K562 (cell line): ENCODE results near the gene IL6R. TPM values are rescaled to one million over a fixed set of nuclear protein-coding genes. Genes with fewer than 3 reads are reported as not detected.

Source experiments
- ATAC-seq: fragments of 200-7000 bp; cut with Tn5 transposase; 3 replicates; pipeline ENCODE4 v1.9.1; 2020; ENCODE audit warnings: moderate library complexity
- BruUV-seq: library from RNA; stranded (reverse); fragments of 400-500 nt; replicated peaks from 2 replicates; lab custom pipeline; 2021; lab: Mats Ljungman, UMichigan
- CTCF ChIA-PET: fragments of 300-600 bp; formaldehyde crosslinking; extraction: SDS; loops from one replicate; lab custom pipeline; 2021; ENCODE audit warnings: low intra/inter-chr PET ratio; lab: Yijun Ruan, JAX
- POLR2A ChIA-PET: fragments of 300-600, 350-650 bp; sonication (Branson Sonifier 250); formaldehyde crosslinking; extraction: SDS; loops from one replicate; lab custom pipeline; 2021; ENCODE audit warnings: antibody characterized with exemption, inconsistent platforms; lab: Yijun Ruan, JAX
- DNase-seq, 4 experiments: peaks; one replicate each; pipeline versions ENCODE4 v3.0.0 to v3.0.0-alpha.2; 2011 to 2018; ENCODE audit warnings: low spot score in 3 of 4, mixed read lengths in 3 of 4; ENCODE audit errors: extremely low read depth in 1 of 4
- FAIRE-seq: peaks from 2 replicates; lab custom pipeline; 2011; peaks lifted over from hg19 to GRCh38; lab: Jason Lieb, UNC
- H2AFZ ChIP-seq: 2 replicates; pipeline ENCODE4 v1.6.0; 2011; ENCODE audit warnings: low read depth, low read length, control low read depth, inconsistent platforms
- H3K27ac ChIP-seq: fragments of 200-600 bp; 3 replicates; pipeline ENCODE4 v1.8.0; 2011; ENCODE audit warnings: low read depth, mild to moderate bottlenecking, control low read depth, inconsistent platforms, low read length, moderate library complexity, mixed read lengths; ENCODE audit errors: extremely low read depth
- H3K27me3 ChIP-seq, 2 experiments: fragments of 300-600 bp in 1 of 2; 2 replicates in 1 of 2; 3 replicates in 1 of 2; pipeline versions ENCODE4 v1.6.0 to v1.8.0; 2011; ENCODE audit warnings: inconsistent platforms in 2 of 2, low read length in 2 of 2, mild to moderate bottlenecking in 1 of 2, mixed read lengths in 1 of 2, moderate library complexity in 1 of 2; ENCODE audit not compliant: control insufficient read depth in 2 of 2, insufficient read depth in 2 of 2
- H3K36me3 ChIP-seq: fragments of 300-600 bp; 3 replicates; pipeline ENCODE4 v1.8.0; 2011; ENCODE audit warnings: mild to moderate bottlenecking, low read length, inconsistent platforms; ENCODE audit not compliant: control insufficient read depth, insufficient read depth
- H3K4me1 ChIP-seq, 2 experiments: fragments of 200-600 bp in 1 of 2; replicated peaks in 1 of 2; 2 replicates in 1 of 2; 3 replicates in 1 of 2; pipeline versions ENCODE4 v1.5.1 to v1.8.0; 2011; ENCODE audit warnings: inconsistent platforms in 2 of 2, low read length in 2 of 2, mild to moderate bottlenecking in 1 of 2, mixed read lengths in 1 of 2, moderate library complexity in 1 of 2; ENCODE audit not compliant: control insufficient read depth in 2 of 2, insufficient read depth in 2 of 2
- H3K4me2 ChIP-seq: 2 replicates; pipeline ENCODE4 v1.6.1; 2011; ENCODE audit warnings: low read length, control low read depth, inconsistent platforms, mixed read lengths; ENCODE audit not compliant: insufficient read depth
- H3K4me3 ChIP-seq: fragments of 200-600 bp; sonication (generic), shearing (Covaris generic); 2 replicates; pipeline ENCODE4 v1.5.1; 2016; ENCODE audit warnings: control low read depth, inconsistent platforms
- H3K79me2 ChIP-seq: fragments of 200-600 bp; 3 replicates; pipeline ENCODE4 v1.8.0; 2011; ENCODE audit warnings: low read length, inconsistent platforms; ENCODE audit not compliant: control insufficient read depth, insufficient read depth
- H3K9ac ChIP-seq, 2 experiments: 2 replicates each; pipeline versions ENCODE4 v1.6.0 to v1.6.1; 2011; ENCODE audit warnings: low read depth in 2 of 2, low read length in 2 of 2, control low read depth in 1 of 2, inconsistent platforms in 1 of 2, mild to moderate bottlenecking in 1 of 2, mixed read lengths in 1 of 2; ENCODE audit not compliant: insufficient read depth in 1 of 2
- H3K9me1 ChIP-seq: one replicate; pipeline ENCODE4 v1.6.0; 2011; ENCODE audit warnings: inconsistent platforms, mild to moderate bottlenecking, low read length, moderate library complexity; ENCODE audit not compliant: control insufficient read depth, insufficient read depth
- H3K9me3 ChIP-seq: replicated peaks from 2 replicates; pipeline ENCODE4 v1.5.1; 2011; ENCODE audit warnings: low read depth, low read length, inconsistent platforms; ENCODE audit not compliant: control insufficient read depth, insufficient read depth
- H4K20me1 ChIP-seq: replicated peaks from 2 replicates; pipeline ENCODE4 v1.6.1; 2011; ENCODE audit warnings: low read length, inconsistent platforms, mixed read lengths; ENCODE audit not compliant: control insufficient read depth, insufficient read depth
- CTCF ChIP-seq, 3 experiments: IDR thresholded peaks in 2 of 3; conservative IDR thresholded peaks in 1 of 3; 2 replicates each; pipeline ENCODE4 v1.5.1; 2011 to 2012; ENCODE audit warnings: low read length in 3 of 3, mild to moderate bottlenecking in 3 of 3, control low read depth in 2 of 3, improper control_type of control experiment in 1 of 3, inconsistent platforms in 1 of 3, low read depth in 1 of 3, mixed read lengths in 1 of 3, moderate library complexity in 1 of 3; ENCODE audit not compliant: insufficient read depth in 2 of 3
- DEAF1 ChIP-seq: fragments of 450-650 bp; formaldehyde crosslinking; IDR thresholded peaks from 2 replicates; pipeline ENCODE4 v1.4.0; 2020; ENCODE audit warnings: mild to moderate bottlenecking, moderate library complexity
- HES1 ChIP-seq: fragments of 450-650 bp; IDR thresholded peaks from 2 replicates; pipeline ENCODE4 v1.6.1; 2016; ENCODE audit warnings: low read depth, mild to moderate bottlenecking, moderate library complexity
- RAD21 ChIP-seq, 2 experiments: fragments of 250-450 bp in 1 of 2; fragments of 450-650 bp in 1 of 2; sonication (Bioruptor Pico) in 1 of 2; formaldehyde crosslinking in 1 of 2; IDR thresholded peaks in 1 of 2; conservative IDR thresholded peaks in 1 of 2; 2 replicates each; pipeline versions ENCODE4 v1.4.0 to v1.8.0; 2020 to 2022; ENCODE audit warnings: mild to moderate bottlenecking in 2 of 2, moderate library complexity in 1 of 2
- REST ChIP-seq, 2 experiments: fragments of 450-650 bp; formaldehyde crosslinking in 1 of 2; IDR thresholded peaks; 2 replicates each; pipeline versions ENCODE4 v1.4.0 to v1.6.1; 2014 to 2020; ENCODE audit warnings: mild to moderate bottlenecking in 2 of 2, borderline replicate concordance in 1 of 2, low read depth in 1 of 2
- SIN3A ChIP-seq, 2 experiments: fragments of 150-350 bp in 1 of 2; IDR thresholded peaks; 2 replicates each; pipeline ENCODE4 v1.6.1; 2011 to 2016; ENCODE audit warnings: borderline replicate concordance in 2 of 2, low read depth in 2 of 2, low read length in 2 of 2, mild to moderate bottlenecking in 2 of 2, moderate library complexity in 2 of 2; ENCODE audit not compliant: control insufficient read depth in 1 of 2
- TSC22D4 ChIP-seq: fragments of 450-650 bp; IDR thresholded peaks from 2 replicates; pipeline ENCODE4 v1.6.1; 2016; ENCODE audit warnings: missing genetic modification characterization, missing biosample characterization, control low read depth
- WGBS: fragments of 100-300 bp; shearing (Covaris generic); methylation state at CpG from one replicate; pipeline ENCODE4 v1.1.6; 2016; ENCODE audit warnings: low coverage, mixed read lengths; ENCODE audit not compliant: insufficient coverage; ENCODE audit errors: missing lambda C conversion rate; 5-methylcytosine and 5-hydroxymethylcytosine counted together
- in situ Hi-C: fragments of 300-500 bp; cut with MboI; formaldehyde crosslinking; loops from 4 replicates; pipeline ENCODE4 v1.15.0; 2018; ENCODE audit warnings: inconsistent platforms, mixed read lengths
- intact Hi-C: fragments of 100-400 bp; cut with micrococcal nuclease; formaldehyde crosslinking; loops from 2 replicates; pipeline ENCODE4 v1.14.2; 2022
- polyA plus RNA-seq, 8 experiments: library from polyadenylated mRNA; depleted of rRNA in 4 of 8; stranded (reverse) in 5 of 8; unstranded in 3 of 8; fragments of >200 nt; fragmentation: Nextera tagmentation in 2 of 8; fragmentation: Illumina TruSeq in 1 of 8; extraction: Ambion mirVana in 2 of 8; extraction: Trizol in 1 of 8; gene quantifications; 2 replicates each; pipeline versions ENCODE4 v1.2.1 to v1.2.3, GENCODE V29; 2011 to 2014; ENCODE audit warnings: inconsistent platforms in 1 of 8, missing spikeins in 1 of 8
- total RNA-seq, 7 experiments: library from RNA; depleted of rRNA in 6 of 7; stranded (reverse); fragments of >200 nt in 6 of 7; fragmentation: Illumina TruSeq in 2 of 7; extraction: Trizol in 2 of 7; gene quantifications; 2 replicates each; pipeline versions ENCODE4 v1.2.1 to v1.2.3, GENCODE V29; 2011 to 2021; ENCODE audit warnings: low replicate concordance in 1 of 7

Gene IL6R
- total and polyA plus RNA-seq, 9 of the 15 experiments (the other 6 are each of a cell fraction or from before 2014, with no cell fraction given) = 0.05 to 1.1 (median 0.11) TPM; not detected in 2

- Histone ChIP-seq H4K20me1 (no peaks in the 10 kb centered on the region), H2AFZ (no peak overlapping the region), H3K9me1 (no peaks in the 10 kb centered on the region), H3K4me1 (no peaks in the 10 kb centered on the region; a peak in 1 of 5 replicates), H3K4me2 (no peak overlapping the region), H3K9me3 (no peaks in the 10 kb centered on the region), H3K9ac (no peak overlapping the region), H3K27me3 (peaks cover 8 to 9% of the 10 kb centered on the region in 2 experiments; a peak in 2 of 5 replicates), H3K4me3 (no peak overlapping the region), H3K36me3 (no peaks in the 10 kb centered on the region), H3K27ac (no peak overlapping the region), H3K79me2 (no peaks in the 10 kb centered on the region)
- CTCF ChIA-PET = interaction anchor here (0.7 to 4.2 kb wide), 7 partner anchors 11 to 583 kb away, joined by 3 to 45 read pairs (median 3); no protein-coding TSS in a partner anchor
- POLR2A ChIA-PET = no interaction called here
- BruUV-seq = no TSS peak
- intact Hi-C loops (loop anchor here (1.0 kb wide), 1 partner anchor 130 kb away; no protein-coding TSS in a partner anchor), in situ Hi-C loops (no loop called here)
- 35% methylated on average over 5 of the region's 5 CpGs for WGBS
- FAIRE-seq = peak; percentile 32
- peak in 2 of 4 experiments; percentile 44 to 45 for DNase-seq
- no peak for ATAC-seq
- TF ChIP-seq CTCF (IDR thresholded peaks at IDR 0.05 in 2 of 3, conservative IDR thresholded peaks at IDR 0.05 in 1 of 3; ENCODE audit: insufficient read depth in 2 of 3, low read depth in 1 of 3, low read length in 3 of 3) = peak in 1 of 3 experiments; percentile 47; a peak in 2 of 6 replicates
- TF ChIP-seq TSC22D4 = no peak
- TF ChIP-seq RAD21 (CRISPR knock-in tag; conservative IDR thresholded peaks at IDR 0.05 in 1 of 2, IDR thresholded peaks at IDR 0.05 in 1 of 2) = peak; percentile 50 to 64
- TF ChIP-seq DEAF1 (CRISPR knock-in tag) = 0 out of 2 replicates have a peak, but pooled peaks have one; percentile 19
- peak; percentile 54; the same call in 1 of the 2 replicates for TF ChIP-seq REST (IDR thresholded peaks at IDR 0.05; ENCODE audit: borderline replicate concordance)
- no peak for TF ChIP-seq REST (CRISPR knock-in tag; IDR thresholded peaks at IDR 0.05; ENCODE audit: low read depth)
- 0 out of 2 replicates have a peak, but pooled peaks have one; percentile 12 for TF ChIP-seq HES1
- no peak for TF ChIP-seq SIN3A (IDR thresholded peaks at IDR 0.05; ENCODE audit: borderline replicate concordance in 2 of 2, control insufficient read depth in 1 of 2, low read depth in 2 of 2, low read length in 2 of 2)
These were observed 73.5 kb downstream of the IL6R start for GRCh38 chr1:154478639-154479038.
